Measurements from ENCODE around the gene NOVA1.

Gene NOVA1

GRCh38 chr14:26443654-26444053 lies 154.2 kb downstream of the NOVA1 start:
- DNase-seq, result no peak

GRCh38 chr14:26429205-26429604 lies 168.6 kb downstream of the NOVA1 start:
- no peak for DNase-seq

- DNase-seq, result no peak
Measured at GRCh38 chr14:26427097-26427496, 170.7 kb downstream of the NOVA1 start.

GRCh38 chr14:26424537-26424936 lies 173.3 kb downstream of the NOVA1 start:
- no peak for DNase-seq

GRCh38 chr14:26415618-26416123 lies 182.2 kb downstream of the NOVA1 start:
- DNase-seq, result no peak

GRCh38 chr14:26414926-26415325 lies 182.9 kb downstream of the NOVA1 start:
- DNase-seq, result no peak

- no peak for DNase-seq
Measured at GRCh38 chr14:26414103-26414502, 183.7 kb downstream of the NOVA1 start.

GRCh38 chr14:26412421-26412820 lies 185.4 kb downstream of the NOVA1 start:
- DNase-seq, result no peak

GRCh38 chr14:26410189-26410685 lies 187.6 kb downstream of the NOVA1 start:
- DNase-seq, result no peak

GRCh38 chr14:26404927-26405326 lies 192.9 kb downstream of the NOVA1 start:
- DNase-seq, result no peak

GRCh38 chr14:26403760-26404159 lies 194.1 kb downstream of the NOVA1 start:
- no peak for DNase-seq

GRCh38 chr14:26402126-26402525 lies 195.7 kb downstream of the NOVA1 start:
- no peak for DNase-seq

- DNase-seq, result no peak
Measured at GRCh38 chr14:26401179-26401968, 196.5 kb downstream of the NOVA1 start.

- no peak for DNase-seq
Measured at GRCh38 chr14:26400373-26400772, 197.5 kb downstream of the NOVA1 start.

- DNase-seq, result no peak
Measured at GRCh38 chr14:26398616-26399015, 199.2 kb downstream of the NOVA1 start.
